RWPE1 (cell line): ENCODE data around the gene SLC2A9.

Experiments used
- CTCF ChIA-PET: fragments of 350-600 bp; sonication (Branson Sonifier 250); formaldehyde crosslinking; extraction: SDS; loops from one replicate; lab custom pipeline; 2021; lab: Yijun Ruan, JAX
- POLR2A ChIA-PET: fragments of 400-600 bp; formaldehyde crosslinking; extraction: SDS; loops from one replicate; lab custom pipeline; 2020; ENCODE audit warnings: antibody characterized with exemption; ENCODE audit not compliant: low non-redundant PET; lab: Yijun Ruan, JAX
- DNase-seq: peaks from one replicate; pipeline ENCODE4 v3.0.0; 2012; ENCODE audit warnings: low spot score
- H3K27ac ChIP-seq: fragments of 450-650 bp; 2 replicates; pipeline ENCODE4 v1.5.1; 2017
- CTCF ChIP-seq: fragments of 450-650 bp; conservative IDR thresholded peaks from 2 replicates; pipeline ENCODE4 v1.5.1; 2017; ENCODE audit warnings: low read depth, mild to moderate bottlenecking

The SLC2A9 gene

GRCh38 chr4:9895333-9895705 lies 126.0 kb downstream of the SLC2A9 start:
- CTCF ChIA-PET = no interaction called here
- H3K27ac ChIP-seq = no peak overlapping the region
- no peak for TF ChIP-seq CTCF
- DNase-seq = no peak
- POLR2A ChIA-PET = no interaction called here

GRCh38 chr4:9894644-9895332 lies 126.5 kb downstream of the SLC2A9 start:
- H3K27ac ChIP-seq = no peak overlapping the region
- ChIA-PET POLR2A (no interaction called here), CTCF (no interaction called here)
- no peak for DNase-seq
- TF ChIP-seq CTCF = no peak

- ChIA-PET CTCF (no interaction called here), POLR2A (no interaction called here)
- no peak for DNase-seq
- no peak overlapping the region for H3K27ac ChIP-seq
- TF ChIP-seq CTCF = no peak
Observed at GRCh38 chr4:9893329-9894108, 127.8 kb downstream of the SLC2A9 start.

- no peak for DNase-seq
- no peak overlapping the region for H3K27ac ChIP-seq
- ChIA-PET CTCF (no interaction called here), POLR2A (no interaction called here)
- no peak for TF ChIP-seq CTCF
Observed at GRCh38 chr4:9891740-9892139, 129.6 kb downstream of the SLC2A9 start.

GRCh38 chr4:9891056-9891455 lies 130.2 kb downstream of the SLC2A9 start:
- no peak overlapping the region for H3K27ac ChIP-seq
- ChIA-PET CTCF (no interaction called here), POLR2A (no interaction called here)
- TF ChIP-seq CTCF = no peak
- DNase-seq = no peak

GRCh38 chr4:9889306-9889705 lies 132.0 kb downstream of the SLC2A9 start:
- no peak for TF ChIP-seq CTCF
- CTCF ChIA-PET = no interaction called here
- POLR2A ChIA-PET = no interaction called here
- H3K27ac ChIP-seq = no peak overlapping the region
- DNase-seq = no peak
